Tongue (tissue), 2 donors: ENCODE data around the gene KRT33B. TPM values are rescaled to one million over a fixed set of nuclear protein-coding genes. Genes with fewer than 3 reads are reported as not detected.
"Not testable (repeated sequence)": the region's sequence is repeated elsewhere in the genome, so short reads cannot be mapped to it uniquely, and the experiment has no call there.

ENCODE experiments used
- DNase-seq: peaks from one replicate; pipeline ENCODE4 v3.0.0-alpha.2; 2015
- total RNA-seq: library from RNA; depleted of rRNA; stranded (reverse); fragments of >200 nt; gene quantifications from one replicate; pipeline ENCODE4 v1.2.3, GENCODE V29; 2014

Gene KRT33B
- total RNA-seq, 1 donor from 2014 or later, result 0.21 TPM

- no peak for DNase-seq
Measured at GRCh38 chr17:41393294-41393693, 23.7 kb upstream of the KRT33B start.

- no peak for DNase-seq
Measured at GRCh38 chr17:41392278-41392677, 22.7 kb upstream of the KRT33B start.

GRCh38 chr17:41391535-41391934 is 21.9 kb upstream of the KRT33B start:
- no peak for DNase-seq

- DNase-seq, result no peak
Measured at GRCh38 chr17:41390411-41390938, 20.9 kb upstream of the KRT33B start.

- no peak for DNase-seq
Measured at GRCh38 chr17:41387670-41388069, 18.1 kb upstream of the KRT33B start.

- DNase-seq, result no peak
Measured at GRCh38 chr17:41386227-41386626, 16.6 kb upstream of the KRT33B start.

- DNase-seq, result no peak
Measured at GRCh38 chr17:41383690-41384089, 14.1 kb upstream of the KRT33B start.

GRCh38 chr17:41382394-41382793 is 12.8 kb upstream of the KRT33B start:
- DNase-seq, result no peak

- DNase-seq, result not testable (repeated sequence)
Measured at GRCh38 chr17:41381943-41382342, 12.3 kb upstream of the KRT33B start, which contains the start of gene KRT34. Gene KRT34, minus strand, starts transcription at chr17:41382306. Its CDS starts 60 bp downstream, at chr17:41382246.

GRCh38 chr17:41380091-41380490 is 10.5 kb upstream of the KRT33B start:
- DNase-seq, result not testable (repeated sequence)

- DNase-seq, result no peak
Measured at GRCh38 chr17:41377546-41377945, 7.9 kb upstream of the KRT33B start.

GRCh38 chr17:41369023-41369422 is 590 bp downstream of the KRT33B start:
- DNase-seq, result no peak

GRCh38 chr17:41367426-41368075 is 2.1 kb downstream of the KRT33B start:
- DNase-seq, result no peak

GRCh38 chr17:41366070-41366469 is 3.5 kb downstream of the KRT33B start:
- DNase-seq, result no peak

- DNase-seq, result no peak
Measured at GRCh38 chr17:41363881-41364280, 5.7 kb downstream of the KRT33B start.

- DNase-seq, result no peak
Measured at GRCh38 chr17:41360296-41360995, 9.2 kb downstream of the KRT33B start.

GRCh38 chr17:41354536-41354935 is 15.1 kb downstream of the KRT33B start:
- DNase-seq, result no peak

GRCh38 chr17:41352597-41353366 is 16.8 kb downstream of the KRT33B start:
- DNase-seq, result no peak

GRCh38 chr17:41351177-41351576 is 18.4 kb downstream of the KRT33B start:
- no peak for DNase-seq

- DNase-seq, result not testable (repeated sequence)
Measured at GRCh38 chr17:41350381-41350878, 19.2 kb downstream of the KRT33B start, which contains the start of gene KRT33A. Gene KRT33A, minus strand, starts transcription at chr17:41350828. Its CDS starts 61 bp downstream, at chr17:41350767.

- no peak for DNase-seq
Measured at GRCh38 chr17:41347869-41348760, 21.5 kb downstream of the KRT33B start.
